Measurements from ENCODE around the gene NTN1. TPM values are rescaled to one million over a fixed set of nuclear protein-coding genes. Genes with fewer than 3 reads are reported as not detected.

NTN1 gene
- total RNA-seq, 1 experiment from 2014 or later = 0.07 TPM

DNA sequence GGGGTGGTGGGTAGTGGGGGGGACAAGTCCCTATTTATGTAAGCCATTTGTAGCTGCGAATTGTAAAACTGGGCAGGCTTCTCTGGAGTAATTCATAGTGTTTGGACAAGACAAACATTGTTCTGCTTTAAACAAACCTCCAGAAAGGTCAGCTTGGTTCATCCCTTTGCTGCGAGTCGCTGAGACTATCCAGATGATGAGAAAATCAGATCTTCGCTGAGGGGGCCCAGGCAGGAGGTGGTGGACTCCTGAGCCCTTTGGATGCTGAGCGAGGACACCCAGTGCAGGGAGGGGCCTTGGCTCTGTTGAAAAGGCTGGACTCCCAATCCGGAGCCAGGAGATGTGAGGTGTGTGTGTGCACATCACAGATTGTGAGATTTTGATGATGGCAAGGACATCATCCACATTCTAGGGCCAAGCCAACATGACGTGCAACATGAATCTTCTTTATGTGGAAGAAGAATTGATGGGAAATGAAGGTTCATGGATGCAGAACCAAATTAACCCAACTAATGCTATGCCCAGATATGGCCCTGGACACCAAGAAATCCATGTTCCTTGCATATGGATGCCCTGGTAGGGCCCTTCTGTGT, 15.0 kb upstream of the NTN1 start:
- no peak for DNase-seq (ENCODE audit: low read depth)

DNA sequence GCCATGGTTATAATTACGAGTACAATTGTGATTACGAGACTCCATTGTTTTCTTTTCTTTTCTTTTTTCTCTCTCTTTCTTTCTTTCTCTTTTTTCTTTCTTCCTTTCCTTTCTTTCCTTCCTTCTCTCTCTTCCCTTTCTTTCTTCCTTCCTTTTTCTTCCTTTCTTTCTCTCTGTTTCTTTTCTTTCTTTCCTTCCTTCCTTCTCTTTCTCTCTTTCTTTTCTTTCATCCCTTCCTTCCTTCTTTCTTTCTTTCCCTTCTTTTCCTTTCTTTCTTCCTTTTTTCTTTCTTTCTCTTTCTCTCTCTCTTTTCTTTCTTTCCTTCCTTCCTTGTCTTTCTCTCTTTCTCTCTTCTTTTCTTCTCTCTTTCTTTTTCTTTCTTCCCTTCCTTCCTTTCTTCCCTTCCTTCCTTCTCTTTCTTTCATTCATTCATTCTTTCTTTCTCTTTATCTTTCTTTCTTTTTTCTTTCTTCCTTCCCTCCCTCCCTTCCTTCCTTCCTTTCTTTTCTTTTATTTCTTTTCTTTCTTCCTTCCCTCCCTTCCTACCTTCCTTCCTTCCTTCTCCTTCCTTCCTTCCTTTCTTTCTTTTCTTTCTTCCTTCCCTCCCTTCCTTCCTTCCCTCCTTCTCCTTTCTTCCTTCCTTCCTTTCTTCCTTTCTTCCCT, 14.1 kb upstream of the NTN1 start:
- no peak for DNase-seq (ENCODE audit: low read depth)

DNA sequence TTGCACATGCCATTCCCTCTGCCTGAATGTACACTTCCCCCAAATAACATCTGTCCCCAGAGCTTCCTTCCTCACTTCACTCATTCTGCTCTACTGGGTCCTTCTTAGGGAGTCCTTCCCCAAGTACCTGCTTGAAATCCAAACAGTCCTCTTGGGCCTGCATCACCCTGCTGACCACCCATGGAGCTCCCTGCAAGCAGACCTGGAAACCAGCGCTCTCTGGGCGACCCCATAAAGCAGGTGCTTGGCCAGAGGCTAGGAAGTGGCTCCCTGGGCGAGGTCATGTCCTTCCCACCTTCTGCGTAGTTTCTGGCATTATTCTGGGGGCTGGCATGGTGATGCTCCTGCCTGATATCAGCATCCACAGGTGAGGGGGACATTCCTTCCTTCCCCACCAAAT, 12.2 kb upstream of the NTN1 start:
- no peak for DNase-seq (ENCODE audit: low read depth)

DNA sequence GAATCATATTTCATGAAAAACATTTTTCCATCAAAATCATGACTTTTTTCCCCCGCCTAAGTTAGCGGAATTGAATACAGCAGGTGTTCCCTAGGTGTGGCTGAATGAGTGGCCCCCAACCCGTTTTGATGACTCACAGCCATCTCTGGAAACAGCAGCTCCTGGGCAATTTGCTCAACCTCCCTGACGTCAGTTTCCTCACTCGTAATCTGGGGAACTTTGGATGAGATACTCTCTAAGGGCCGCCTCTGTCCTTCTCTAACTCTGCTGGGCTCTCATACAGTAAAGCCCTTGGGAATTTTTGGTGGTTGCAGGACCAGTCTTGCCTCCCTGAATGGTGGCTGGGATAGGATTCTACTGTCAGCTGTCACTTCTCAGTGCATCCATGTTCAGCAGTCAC, 11.6 kb upstream of the NTN1 start:
- DNase-seq (ENCODE audit: low read depth) = no peak

DNA sequence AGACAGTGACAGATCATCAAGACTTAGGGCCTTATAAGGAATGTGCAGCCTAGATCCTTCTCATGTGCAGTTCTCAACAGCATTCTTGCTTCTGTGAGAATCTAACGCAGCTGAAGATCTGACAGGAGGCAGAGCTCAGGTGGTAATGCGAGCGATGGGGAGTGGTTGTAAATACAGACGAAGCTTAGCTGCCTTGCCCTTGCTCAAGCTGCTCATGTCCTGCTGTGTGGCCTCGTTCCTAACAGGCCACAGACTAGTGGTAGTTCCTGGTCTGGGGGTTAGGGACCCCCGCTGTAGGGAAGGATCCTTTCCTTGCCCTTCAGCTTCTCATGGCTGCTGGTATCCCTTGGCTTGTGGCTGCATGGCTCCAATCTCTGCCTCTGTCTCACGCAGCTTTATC, 10.3 kb upstream of the NTN1 start:
- no peak for DNase-seq (ENCODE audit: low read depth)

DNA sequence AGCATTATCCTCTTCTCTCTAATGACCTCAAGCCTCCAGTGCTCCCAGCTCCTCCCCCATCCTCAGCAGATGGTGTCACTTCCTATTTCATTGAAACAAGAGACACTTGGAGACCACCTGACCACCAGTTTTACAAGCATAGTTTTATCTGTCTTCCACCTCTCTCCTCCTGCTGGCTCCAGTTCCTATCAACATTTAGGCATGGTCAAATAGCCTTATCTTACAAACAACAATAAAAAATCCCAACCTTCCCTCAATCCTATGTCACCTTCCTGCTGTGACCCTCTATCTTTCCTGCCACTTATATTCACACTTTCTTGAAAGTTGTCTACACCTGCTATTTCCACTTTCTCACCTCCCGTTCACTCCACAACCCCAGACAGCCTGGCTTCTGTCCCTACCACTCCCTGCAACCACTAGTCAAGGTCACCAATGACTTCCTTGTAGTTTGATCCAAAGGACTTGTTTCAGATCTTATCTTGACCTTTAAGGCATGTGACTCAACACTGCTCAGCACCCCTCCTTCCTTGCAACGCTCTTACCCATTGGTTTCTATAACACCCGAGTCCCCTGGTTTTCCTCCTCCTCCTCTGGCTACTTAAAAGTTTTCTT, 4.3 kb upstream of the NTN1 start:
- DNase-seq (ENCODE audit: low read depth) = peak; percentile 29

DNA sequence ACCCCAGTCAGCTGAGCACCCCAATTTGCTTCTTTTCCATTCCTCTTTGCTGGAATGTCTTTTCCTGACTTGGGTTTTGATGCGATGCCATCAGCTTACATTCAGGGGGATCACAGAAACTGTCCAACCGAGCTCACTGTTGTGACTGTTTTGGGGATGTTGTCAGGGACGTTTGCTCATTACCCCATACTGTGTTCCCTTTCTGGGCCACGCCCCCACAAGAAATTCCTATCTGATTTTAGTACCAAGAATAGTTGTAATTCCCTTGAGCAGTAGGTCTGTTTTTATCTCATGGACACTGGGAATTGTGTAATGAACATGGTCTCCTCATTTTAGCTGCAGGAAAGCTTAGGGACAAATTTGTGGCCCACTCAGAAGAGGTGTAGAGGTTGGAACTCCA, 2.6 kb upstream of the NTN1 start:
- no peak for DNase-seq (ENCODE audit: low read depth)

DNA sequence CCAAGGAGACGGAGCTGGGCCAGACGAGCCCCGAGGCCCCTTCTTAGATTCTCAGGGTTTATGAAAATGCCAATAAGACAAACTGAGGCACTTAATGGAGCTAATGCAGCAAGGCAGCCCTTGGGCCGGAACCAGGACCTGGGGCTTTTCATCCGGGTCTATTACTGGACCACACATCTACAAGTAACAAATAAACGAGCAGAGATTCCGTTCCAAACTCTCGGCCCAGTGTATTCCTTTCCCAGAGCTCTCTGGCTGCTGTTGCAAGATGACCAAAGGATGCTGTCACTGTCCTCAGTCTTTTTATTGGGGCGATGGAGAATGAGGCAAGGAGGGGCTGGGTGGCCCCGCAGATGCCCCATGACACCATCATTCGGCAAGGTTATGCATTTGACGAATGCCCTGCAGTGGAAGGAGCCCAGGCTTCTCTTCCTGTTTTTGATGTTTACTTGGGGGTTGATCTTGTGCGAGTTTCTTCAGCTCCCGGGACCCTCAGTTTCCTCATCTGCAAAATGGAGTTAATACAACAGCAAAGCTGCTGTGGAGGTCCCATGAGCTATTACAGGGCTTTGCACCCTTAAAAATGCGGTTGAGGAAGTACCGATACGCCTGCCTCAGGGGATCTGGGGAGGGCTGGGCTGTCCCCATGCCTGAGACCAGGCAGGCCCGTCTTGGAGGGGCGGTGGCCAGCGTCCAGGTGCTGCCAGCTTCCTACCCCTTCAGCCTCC, 1.1 kb upstream of the NTN1 start:
- no peak for DNase-seq (ENCODE audit: low read depth)

DNA sequence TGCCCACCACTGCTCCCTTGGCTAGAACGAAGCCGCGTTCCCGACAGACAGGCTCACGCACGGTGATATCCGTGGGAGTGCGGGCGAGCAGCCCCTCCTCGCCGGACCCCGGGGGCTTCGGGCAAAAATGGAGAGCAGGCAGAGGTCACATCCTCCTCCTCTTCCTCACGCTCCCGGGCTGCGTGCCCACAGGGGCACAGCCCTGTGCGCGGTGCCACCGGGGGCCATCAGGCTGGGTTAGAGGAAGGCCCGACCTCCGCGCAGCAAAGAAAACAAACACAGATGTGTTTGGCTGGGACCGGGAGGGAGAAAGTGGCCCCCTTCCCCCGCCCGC, 519 bp upstream of the NTN1 start:
- no peak for DNase-seq (ENCODE audit: low read depth)

DNA sequence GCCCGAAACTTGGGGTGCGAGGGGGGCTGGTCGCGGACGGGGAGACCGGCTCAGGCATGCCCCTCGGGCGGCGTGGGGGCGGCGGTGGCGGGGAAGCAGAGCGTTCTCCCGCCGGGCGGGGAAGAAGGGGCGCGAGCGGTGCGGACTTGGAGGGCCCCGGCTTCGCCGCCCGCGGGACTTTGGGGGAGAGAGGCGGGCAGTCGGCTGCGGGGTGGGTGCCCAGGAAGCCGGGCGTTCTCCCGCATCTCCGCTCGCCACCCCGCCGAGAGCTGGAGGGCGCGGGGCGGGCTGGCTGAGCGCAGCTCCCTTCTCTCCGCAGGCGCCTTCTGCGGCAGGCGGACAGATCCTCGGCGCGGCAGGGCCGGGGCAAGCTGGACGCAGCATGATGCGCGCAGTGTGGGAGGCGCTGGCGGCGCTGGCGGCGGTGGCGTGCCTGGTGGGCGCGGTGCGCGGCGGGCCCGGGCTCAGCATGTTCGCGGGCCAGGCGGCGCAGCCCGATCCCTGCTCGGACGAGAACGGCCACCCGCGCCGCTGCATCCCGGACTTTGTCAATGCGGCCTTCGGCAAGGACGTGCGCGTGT, 772 bp downstream of the NTN1 start:
- DNase-seq (ENCODE audit: low read depth) = no peak

DNA sequence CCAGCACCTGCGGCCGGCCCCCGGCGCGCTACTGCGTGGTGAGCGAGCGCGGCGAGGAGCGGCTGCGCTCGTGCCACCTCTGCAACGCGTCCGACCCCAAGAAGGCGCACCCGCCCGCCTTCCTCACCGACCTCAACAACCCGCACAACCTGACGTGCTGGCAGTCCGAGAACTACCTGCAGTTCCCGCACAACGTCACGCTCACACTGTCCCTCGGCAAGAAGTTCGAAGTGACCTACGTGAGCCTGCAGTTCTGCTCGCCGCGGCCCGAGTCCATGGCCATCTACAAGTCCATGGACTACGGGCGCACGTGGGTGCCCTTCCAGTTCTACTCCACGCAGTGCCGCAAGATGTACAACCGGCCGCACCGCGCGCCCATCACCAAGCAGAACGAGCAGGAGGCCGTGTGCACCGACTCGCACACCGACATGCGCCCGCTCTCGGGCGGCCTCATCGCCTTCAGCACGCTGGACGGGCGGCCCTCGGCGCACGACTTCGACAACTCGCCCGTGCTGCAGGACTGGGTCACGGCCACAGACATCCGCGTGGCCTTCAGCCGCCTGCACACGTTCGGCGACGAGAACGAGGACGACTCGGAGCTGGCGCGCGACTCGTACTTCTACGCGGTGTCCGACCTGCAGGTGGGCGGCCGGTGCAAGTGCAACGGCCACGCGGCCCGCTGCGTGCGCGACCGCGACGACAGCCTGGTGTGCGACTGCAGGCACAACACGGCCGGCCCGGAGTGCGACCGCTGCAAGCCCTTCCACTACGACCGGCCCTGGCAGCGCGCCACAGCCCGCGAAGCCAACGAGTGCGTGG, 1.5 kb downstream of the NTN1 start:
- no peak for DNase-seq (ENCODE audit: low read depth)

DNA sequence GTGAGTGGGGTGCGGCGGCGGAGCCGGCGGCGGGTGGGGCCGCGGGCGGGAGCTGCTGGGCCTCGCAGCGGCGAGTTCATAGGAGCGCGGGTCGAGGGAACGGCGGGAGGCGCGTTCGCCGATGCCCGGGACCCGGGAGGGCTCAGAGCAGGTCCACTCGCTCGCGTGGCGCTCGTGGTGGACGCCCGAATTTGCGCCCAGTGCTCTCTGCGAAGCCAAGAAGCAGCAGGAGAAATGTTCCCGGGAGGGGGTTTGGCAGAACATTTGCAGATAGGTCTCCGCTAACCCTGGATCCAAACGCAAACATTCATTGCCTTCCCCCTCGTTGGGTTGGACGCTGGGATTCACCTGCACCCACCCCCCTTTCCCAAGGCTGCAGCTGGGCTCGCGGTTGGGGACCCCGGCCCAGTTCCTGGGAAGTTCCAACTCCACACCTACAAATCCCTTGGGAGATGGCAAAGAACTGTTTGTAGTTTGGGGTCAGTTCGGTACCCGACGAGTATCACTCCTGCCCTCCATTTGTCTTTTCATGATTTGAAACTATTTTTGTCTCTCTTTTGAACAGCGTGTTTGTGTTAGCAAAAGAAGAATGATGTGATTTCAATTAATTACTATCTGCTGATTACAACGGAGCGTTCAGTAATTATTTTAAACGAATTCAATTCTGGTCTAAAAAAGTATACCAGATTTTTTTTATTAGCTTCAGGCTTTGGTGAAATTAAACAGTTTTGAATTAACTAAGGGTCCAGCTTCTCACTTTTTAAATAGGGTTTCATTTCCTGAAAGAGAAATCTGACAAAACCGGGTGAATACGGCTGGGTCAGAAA, 2.3 kb downstream of the NTN1 start:
- DNase-seq (ENCODE audit: low read depth) = no peak

DNA sequence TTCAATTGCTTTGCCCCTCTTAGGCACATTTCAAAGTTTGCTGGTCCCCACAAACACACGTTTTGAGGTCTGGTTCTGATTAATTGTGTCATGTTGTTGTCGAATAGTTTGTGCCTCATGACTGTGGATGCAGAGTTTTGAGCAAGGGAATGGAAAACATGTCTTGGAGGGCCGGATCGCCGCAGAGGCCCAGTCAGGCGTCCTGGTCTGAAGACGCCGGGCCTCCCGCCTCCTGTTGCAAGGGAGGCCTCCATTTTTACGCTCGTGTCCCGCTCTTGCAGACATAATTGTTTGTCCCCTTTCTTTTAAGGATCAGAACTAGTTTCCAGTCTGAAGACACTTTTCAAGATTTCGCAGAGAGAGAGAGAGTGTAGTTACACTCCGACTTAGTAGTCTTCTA, 3.2 kb downstream of the NTN1 start:
- no peak for DNase-seq (ENCODE audit: low read depth)

DNA sequence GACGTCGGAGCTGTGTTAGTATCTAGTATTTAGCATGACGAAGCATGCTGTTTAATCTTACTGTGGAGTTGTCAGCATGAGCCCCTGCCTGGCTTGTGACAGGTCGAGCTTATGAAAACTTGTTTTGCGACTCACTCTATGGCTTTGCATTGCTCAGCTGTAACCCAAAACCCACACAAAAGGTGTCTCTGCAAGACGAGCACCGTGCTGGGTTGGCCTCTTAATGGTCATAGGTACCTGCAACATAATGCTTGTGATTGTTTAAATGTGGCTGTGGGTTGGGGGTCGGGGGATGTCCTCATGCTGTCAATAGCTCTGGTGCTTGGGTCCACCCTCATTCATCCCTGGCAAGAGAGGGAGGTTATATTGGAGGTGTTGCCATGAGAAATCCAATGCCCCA, 5.4 kb downstream of the NTN1 start:
- no peak for DNase-seq (ENCODE audit: low read depth)

DNA sequence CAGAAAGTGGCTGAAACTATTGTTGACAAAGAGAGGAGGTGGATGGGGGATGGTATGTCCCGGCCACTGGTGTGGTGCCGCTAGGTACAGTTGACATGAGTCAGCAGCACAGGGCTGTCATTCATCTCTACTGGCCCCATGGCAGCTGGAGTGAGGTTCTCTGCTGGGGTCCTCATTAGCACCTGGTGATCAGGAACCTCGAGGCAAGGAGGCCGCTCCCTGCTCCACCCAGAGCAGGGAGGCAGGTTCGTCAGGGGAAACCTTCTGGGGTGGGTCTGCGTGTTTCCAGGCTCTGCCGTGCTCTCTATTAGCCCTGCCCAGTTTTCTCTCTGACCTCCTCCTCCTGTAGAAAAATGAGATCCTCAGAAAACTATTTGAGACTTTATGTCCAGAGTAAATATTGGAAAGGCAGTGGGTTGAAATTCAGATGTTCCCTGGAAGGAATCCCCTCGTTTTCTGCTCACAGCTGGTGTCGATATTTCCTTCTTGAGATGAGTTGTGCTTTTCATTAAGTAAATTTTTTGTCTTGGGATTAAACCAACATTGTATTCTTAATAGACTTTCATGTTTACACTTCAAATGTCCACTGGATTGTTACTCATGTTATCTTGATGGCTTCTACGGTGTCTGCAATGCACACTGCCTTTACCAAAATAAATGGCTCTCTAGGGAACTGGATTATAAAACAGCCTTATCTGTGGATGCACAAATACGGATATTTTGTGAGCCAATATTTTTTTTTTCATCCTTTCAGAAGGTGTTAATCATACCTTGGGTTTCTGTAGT, 7.1 kb downstream of the NTN1 start:
- no peak for DNase-seq (ENCODE audit: low read depth)

DNA sequence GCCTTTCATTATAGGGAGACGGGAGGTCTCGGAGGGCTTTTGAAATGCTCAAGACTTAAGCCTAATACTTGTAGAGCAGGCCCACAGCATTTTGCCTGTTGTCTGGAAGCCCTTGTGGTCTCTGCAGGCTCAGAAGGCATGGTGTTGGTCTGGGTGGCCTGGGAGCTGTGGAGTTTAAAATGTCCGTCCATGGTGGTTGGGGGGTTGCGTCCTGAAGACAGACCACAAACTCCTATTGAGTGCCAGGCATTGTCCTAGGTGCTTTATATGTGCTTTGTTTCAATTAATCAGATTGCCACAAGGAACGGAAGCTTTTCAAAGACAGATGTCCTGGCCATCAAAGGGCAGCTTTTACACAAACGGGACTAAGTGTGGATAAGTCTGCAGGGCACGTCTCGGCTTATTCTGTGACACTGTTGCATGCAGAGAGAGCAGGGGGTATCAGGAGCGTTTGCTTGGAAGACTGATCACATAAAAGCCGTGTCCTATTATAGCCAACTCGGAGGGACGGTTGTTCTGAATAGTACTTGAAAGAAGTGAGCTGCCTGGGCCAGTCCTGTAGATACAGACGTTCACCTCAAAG, 7.8 kb downstream of the NTN1 start:
- no peak for DNase-seq (ENCODE audit: low read depth)

DNA sequence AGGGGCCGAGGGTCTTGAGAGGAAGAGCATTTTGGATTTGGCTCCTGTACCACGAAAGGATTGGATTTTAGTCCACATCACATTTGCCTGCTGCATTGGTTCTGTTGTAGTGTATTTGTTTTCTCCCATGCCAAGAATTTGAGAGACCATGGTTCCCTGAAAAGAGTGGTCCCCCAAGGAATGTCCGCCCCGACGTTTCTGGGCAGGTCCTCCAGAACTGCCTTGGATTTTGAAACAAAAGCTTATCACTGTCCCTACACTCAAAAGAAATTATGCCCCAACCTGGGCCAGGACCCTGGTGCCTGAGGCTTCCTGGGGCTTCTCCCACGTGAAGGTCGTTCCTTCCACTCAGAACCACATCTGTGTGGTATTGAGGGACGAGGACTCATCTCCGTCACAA, 10.8 kb downstream of the NTN1 start:
- no peak for DNase-seq (ENCODE audit: low read depth)

DNA sequence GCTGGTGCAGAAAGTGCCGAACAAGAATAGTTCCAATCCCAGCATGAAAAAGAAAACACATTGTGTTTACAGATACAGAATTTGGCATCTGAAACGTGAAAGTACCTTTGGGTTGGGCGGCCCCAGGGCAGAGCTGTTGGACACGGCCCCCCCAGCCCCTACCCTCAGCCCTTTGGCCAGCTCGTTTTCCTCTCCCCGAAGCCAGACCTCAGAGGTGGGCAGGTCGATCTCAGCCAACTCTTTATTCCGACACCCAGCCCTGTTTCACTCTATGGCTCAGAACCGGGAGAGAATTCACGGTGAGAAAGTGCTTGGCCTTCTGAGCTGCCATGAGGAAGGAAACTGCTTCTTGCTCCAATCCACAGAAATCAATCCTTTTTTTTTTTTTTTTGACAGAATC, 11.3 kb downstream of the NTN1 start:
- DNase-seq (ENCODE audit: low read depth) = no peak

DNA sequence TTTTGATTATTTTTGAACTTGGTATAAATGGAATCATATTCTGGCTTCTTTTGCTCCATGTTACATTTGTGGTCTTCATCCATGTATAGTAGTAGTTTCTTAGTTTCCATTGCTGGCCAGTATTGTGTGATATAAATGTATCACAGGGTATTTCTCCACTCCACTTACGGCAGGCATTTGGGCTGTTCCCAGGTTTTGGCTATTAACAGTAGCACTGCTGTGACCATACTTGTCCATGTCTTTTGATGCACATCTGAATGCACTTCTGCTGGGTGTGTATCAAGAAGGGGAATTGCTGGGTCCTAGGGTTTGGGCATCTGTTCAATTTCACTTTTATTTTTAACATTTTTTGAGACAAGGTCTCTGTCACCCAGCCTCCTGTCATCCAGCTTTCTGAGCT, 13.9 kb downstream of the NTN1 start:
- DNase-seq (ENCODE audit: low read depth) = no peak

DNA sequence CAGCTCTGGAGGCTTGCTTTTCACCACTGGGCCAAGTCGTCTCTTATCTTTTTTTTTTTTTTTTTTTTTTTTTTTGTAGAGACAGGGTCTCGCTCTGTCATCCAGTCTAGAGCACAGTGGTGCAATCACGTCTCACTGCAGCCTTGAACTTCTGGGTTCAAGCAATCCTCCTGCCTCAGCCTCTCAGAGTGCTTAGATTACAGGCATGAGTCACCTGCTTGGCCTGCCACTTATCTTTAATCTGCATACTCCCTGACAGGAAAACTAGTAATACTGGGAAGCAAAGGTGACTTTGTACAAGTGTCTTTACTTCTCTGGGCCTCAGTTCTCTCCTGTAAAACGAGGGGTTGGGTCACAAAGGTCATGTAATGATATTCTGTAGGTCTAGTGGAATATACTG, 15.0 kb downstream of the NTN1 start:
- DNase-seq (ENCODE audit: low read depth) = no peak
